HG02642 (cell line): Measurements from ENCODE around the gene RNF213.
"Not testable (repeated sequence)": the region's sequence is repeated elsewhere in the genome, so short reads cannot be mapped to it uniquely, and the experiment has no call there.

ENCODE experiments used
- ATAC-seq: cut with Tn5 transposase; IDR thresholded peaks from one replicate; pipeline ENCODE4 v1.9.1; 2021; ENCODE audit warnings: mild to moderate bottlenecking; ENCODE audit not compliant: unreplicated experiment, poor library complexity

RNF213 gene

GRCh38 chr17:80289616-80290015 lies 29.0 kb downstream of the RNF213 start:
- ATAC-seq: no peak

GRCh38 chr17:80290156-80290555 lies 29.5 kb downstream of the RNF213 start:
- ATAC-seq: no peak

- no peak for ATAC-seq
Observed at GRCh38 chr17:80291260-80291659, 30.6 kb downstream of the RNF213 start.

- ATAC-seq: no peak
Observed at GRCh38 chr17:80291691-80292487, 31.2 kb downstream of the RNF213 start.

- no peak for ATAC-seq
Observed at GRCh38 chr17:80292521-80292971, 31.9 kb downstream of the RNF213 start.

GRCh38 chr17:80294210-80294609 lies 33.6 kb downstream of the RNF213 start:
- ATAC-seq: no peak

GRCh38 chr17:80294653-80295052 lies 34.0 kb downstream of the RNF213 start:
- ATAC-seq: no peak

- ATAC-seq: no peak
Observed at GRCh38 chr17:80295146-80295545, 34.5 kb downstream of the RNF213 start.

- no peak for ATAC-seq
Observed at GRCh38 chr17:80295559-80295958, 34.9 kb downstream of the RNF213 start.

GRCh38 chr17:80296221-80296620 lies 35.6 kb downstream of the RNF213 start:
- ATAC-seq: no peak

- ATAC-seq: no peak
Observed at GRCh38 chr17:80297996-80298560, 37.4 kb downstream of the RNF213 start.

GRCh38 chr17:80299350-80300100 lies 38.9 kb downstream of the RNF213 start:
- ATAC-seq: not testable (repeated sequence)

- not testable (repeated sequence) for ATAC-seq
Observed at GRCh38 chr17:80300756-80301155, 40.1 kb downstream of the RNF213 start.

- ATAC-seq: no peak
Observed at GRCh38 chr17:80303824-80304223, 43.2 kb downstream of the RNF213 start.

GRCh38 chr17:80307994-80308691 lies 47.5 kb downstream of the RNF213 start:
- no peak for ATAC-seq

GRCh38 chr17:80308692-80309517 lies 48.3 kb downstream of the RNF213 start:
- ATAC-seq: no peak

GRCh38 chr17:80311216-80311827 lies 50.7 kb downstream of the RNF213 start:
- no peak for ATAC-seq

GRCh38 chr17:80312621-80313135 lies 52.0 kb downstream of the RNF213 start:
- no peak for ATAC-seq

GRCh38 chr17:80313160-80313829 lies 52.6 kb downstream of the RNF213 start:
- no peak for ATAC-seq
